Testis (tissue), 3 donors: ENCODE measurements around the gene TMEM52. TPM values are rescaled to one million over a fixed set of nuclear protein-coding genes. Genes with fewer than 3 reads are reported as not detected.

Source experiments
- DNase-seq: peaks from one replicate; pipeline ENCODE4 v3.0.0-alpha.2; 2019
- H3K27ac ChIP-seq, 2 donors: fragments of 200-600 bp; sonication (generic); one replicate each; pipeline ENCODE4 v1.5.1; 2019
- H3K27me3 ChIP-seq: fragments of 200-600 bp; sonication (generic); one replicate; pipeline ENCODE4 v1.5.1; 2019
- H3K36me3 ChIP-seq: fragments of 200-600 bp; sonication (generic); one replicate; pipeline ENCODE4 v1.5.1; 2017; ENCODE audit warnings: low read depth; ENCODE audit errors: missing control alignments
- H3K4me1 ChIP-seq: fragments of 200-600 bp; sonication (generic); one replicate; pipeline ENCODE4 v1.5.1; 2019
- H3K4me3 ChIP-seq, 2 donors: fragments of 200-600 bp; sonication (generic); one replicate each; pipeline ENCODE4 v1.5.1; 2017 to 2019
- H3K9me3 ChIP-seq: fragments of 200-600 bp; sonication (generic); one replicate; pipeline ENCODE4 v1.5.1; 2017
- CTCF ChIP-seq, 3 experiments: fragments of 450-650 bp in 2 of 3; fragments of 200-600 bp in 1 of 3; sonication (generic) in 1 of 3; IDR thresholded peaks; one replicate each; pipeline ENCODE4 v1.5.1; 2016 to 2019; ENCODE audit warnings: antibody characterized with exemption in 3 of 3, mild to moderate bottlenecking in 2 of 3, moderate library complexity in 1 of 3
- POLR2A ChIP-seq: fragments of 450-650 bp; IDR thresholded peaks from one replicate; pipeline ENCODE4 v1.6.1; 2017; ENCODE audit warnings: antibody characterized with exemption, mild to moderate bottlenecking, moderate library complexity
- WGBS, 2 donors: methylation state at CpG; one replicate each; pipeline ENCODE4 v1.1.5; 2018; 5-methylcytosine and 5-hydroxymethylcytosine counted together
- intact Hi-C: fragments of 100-400 bp; cut with DNase I; formaldehyde crosslinking; loops from one replicate; pipeline ENCODE4 v1.15.1; 2023; ENCODE audit warnings: low total_unique reads
- polyA plus RNA-seq: library from polyadenylated mRNA; stranded (reverse); fragments of 350-450 nt; fragmentation: Illumina TruSeq; extraction: RNeasy Lipid Tissue Mini Kit (QIAGEN cat#74804); gene quantifications from one replicate; pipeline ENCODE4 v1.2.3, GENCODE V29; 2014; ENCODE audit warnings: low read depth, low replicate concordance; ENCODE audit not compliant: insufficient read depth
- total RNA-seq, 2 donors: library from RNA; depleted of rRNA; stranded (reverse); fragments of >200 nt; gene quantifications; one replicate each; pipeline ENCODE4 v1.2.3, GENCODE V29; 2016

The TMEM52 gene
- total and polyA plus RNA-seq, 3 donors from 2014 or later, result 40.8 to 143 (median 74.0) TPM

GRCh38 chr1:1881727-1882126 is 37.4 kb downstream of the TMEM52 start:
- Histone ChIP-seq H3K4me3 (no peak overlapping the region), H3K9me3 (no peaks in the 10 kb centered on the region), H3K27ac (peak overlapping the region in 1 of 2 donors; percentile 47), H3K36me3 (no peaks in the 10 kb centered on the region), H3K27me3 (no peaks in the 10 kb centered on the region), H3K4me1 (peaks cover 28% of the 10 kb centered on the region)
- no peak for DNase-seq
- WGBS, 2 donors, result 62 to 71% methylated on average over 5 to 6 of the region's 6 CpGs
- no peak for TF ChIP-seq CTCF (IDR thresholded peaks at IDR 0.05)
- TF ChIP-seq POLR2A, result no peak
- intact Hi-C loops, result no loop called here

GRCh38 chr1:1880617-1881312 is 38.3 kb downstream of the TMEM52 start:
- 40 to 54% methylated on average over 13 of the region's 13 CpGs for WGBS, 2 donors
- Histone ChIP-seq H3K27ac (peak overlapping the region in 1 of 2 donors; percentile 47), H3K4me3 (no peak overlapping the region), H3K9me3 (no peaks in the 10 kb centered on the region), H3K36me3 (no peaks in the 10 kb centered on the region), H3K27me3 (no peaks in the 10 kb centered on the region), H3K4me1 (peaks cover 35% of the 10 kb centered on the region)
- TF ChIP-seq CTCF (IDR thresholded peaks at IDR 0.05) (no peak), POLR2A (no peak)
- no peak for DNase-seq
- intact Hi-C loops, result no loop called here

- Histone ChIP-seq H3K4me3 (no peak overlapping the region), H3K27me3 (no peaks in the 10 kb centered on the region), H3K36me3 (no peaks in the 10 kb centered on the region), H3K9me3 (no peaks in the 10 kb centered on the region), H3K4me1 (peaks cover 38% of the 10 kb centered on the region), H3K27ac (no peak overlapping the region)
- 87 to 94% methylated on average over 5 of the region's 5 CpGs for WGBS, 2 donors
- TF ChIP-seq POLR2A, result no peak
- TF ChIP-seq CTCF (IDR thresholded peaks at IDR 0.05), result no peak
- DNase-seq, result no peak
- intact Hi-C loops, result no loop called here
Observed at GRCh38 chr1:1879942-1880341, 39.1 kb downstream of the TMEM52 start.

GRCh38 chr1:1877865-1878436 is 41.1 kb downstream of the TMEM52 start:
- Histone ChIP-seq H3K27ac (no peak overlapping the region), H3K4me1 (peaks cover 43% of the 10 kb centered on the region), H3K9me3 (no peaks in the 10 kb centered on the region), H3K36me3 (no peaks in the 10 kb centered on the region), H3K27me3 (no peaks in the 10 kb centered on the region), H3K4me3 (no peak overlapping the region)
- 79 to 87% methylated on average over 5 of the region's 5 CpGs for WGBS, 2 donors
- intact Hi-C loops, result no loop called here
- TF ChIP-seq POLR2A (no peak), CTCF (IDR thresholded peaks at IDR 0.05) (no peak)
- no peak for DNase-seq
